Stimulated activated CD4-positive, alpha-beta T cell treated with anti-CD3 and anti-CD28 coated beads, TNF-alpha, amount 100 ng/mL, for 1 hour (primary cell): ENCODE measurements around the gene FLOT2.
A peak's percentile ranks its signal among the peaks of the same experiment; 100 is the strongest.
"Not testable (repeated sequence)": the region's sequence is repeated elsewhere in the genome, so short reads cannot be mapped to it uniquely, and the experiment has no call there.

Experiments
- DNase-seq, 3 donors: peaks; one replicate each; pipeline ENCODE4 v3.0.0-alpha.2; 2020; ENCODE audit warnings: low read depth in 3 of 3, low spot score in 1 of 3

The FLOT2 gene

GRCh38 chr17:28896884-28897768 is at the start of gene FLOT2:
Gene FLOT2, minus strand, starts transcription at chr17:28897733. Its CDS starts 159 bp downstream, at chr17:28897574.
- peak; percentile 23 to 56 (median 37) for DNase-seq

- no peak for DNase-seq
Observed at GRCh38 chr17:28946239-28946638, 48.7 kb upstream of the FLOT2 start.

GRCh38 chr17:28944862-28945741 is 47.6 kb upstream of the FLOT2 start:
- no peak for DNase-seq

- no peak for DNase-seq
Observed at GRCh38 chr17:28944343-28944742, 46.8 kb upstream of the FLOT2 start.

GRCh38 chr17:28942925-28943324 is 45.4 kb upstream of the FLOT2 start:
- no peak for DNase-seq

- no peak for DNase-seq
Observed at GRCh38 chr17:28941251-28941650, 43.7 kb upstream of the FLOT2 start.

GRCh38 chr17:28940675-28941074 is 43.1 kb upstream of the FLOT2 start:
- DNase-seq, result no peak

- DNase-seq, result no peak
Observed at GRCh38 chr17:28940142-28940541, 42.6 kb upstream of the FLOT2 start.

GRCh38 chr17:28938552-28938951 is 41.0 kb upstream of the FLOT2 start:
- DNase-seq, result no peak

GRCh38 chr17:28937044-28937729 is 39.7 kb upstream of the FLOT2 start:
- no peak for DNase-seq

- no peak for DNase-seq
Observed at GRCh38 chr17:28935744-28936460, 38.4 kb upstream of the FLOT2 start.

GRCh38 chr17:28934508-28934907 is 37.0 kb upstream of the FLOT2 start:
- not testable (repeated sequence) for DNase-seq

- no peak for DNase-seq
Observed at GRCh38 chr17:28929787-28930186, 32.3 kb upstream of the FLOT2 start.

GRCh38 chr17:28928061-28928460 is 30.5 kb upstream of the FLOT2 start:
- DNase-seq, result no peak

- DNase-seq, result no peak
Observed at GRCh38 chr17:28926786-28927185, 29.3 kb upstream of the FLOT2 start.

GRCh38 chr17:28926366-28926765 is 28.8 kb upstream of the FLOT2 start:
- DNase-seq, result no peak

GRCh38 chr17:28925912-28926365 is 28.4 kb upstream of the FLOT2 start:
- DNase-seq, result peak in 2 of 3 donors; percentile 20 to 25

- DNase-seq, result no peak
Observed at GRCh38 chr17:28920201-28920600, 22.7 kb upstream of the FLOT2 start.

GRCh38 chr17:28918295-28918694 is 20.8 kb upstream of the FLOT2 start:
- DNase-seq, result no peak

- DNase-seq, result no peak
Observed at GRCh38 chr17:28917465-28917864, 19.9 kb upstream of the FLOT2 start.

- DNase-seq, result no peak
Observed at GRCh38 chr17:28917029-28917428, 19.5 kb upstream of the FLOT2 start.
